GM19468 (cell line): ENCODE measurements around the gene NRG3.

Source experiments
- ATAC-seq: cut with Tn5 transposase; IDR thresholded peaks from one replicate; pipeline ENCODE4 v1.9.1; 2021; ENCODE audit warnings: mild to moderate bottlenecking, moderate library complexity, moderate number of reproducible peaks; ENCODE audit not compliant: unreplicated experiment; ENCODE audit errors: extremely low read depth

The NRG3 gene

GRCh38 chr10:81877596-81877995, 2.6 kb downstream of the NRG3 start:
- no peak for ATAC-seq

GRCh38 chr10:81882011-81882410, 7.0 kb downstream of the NRG3 start:
- no peak for ATAC-seq

GRCh38 chr10:81884856-81885255, 9.9 kb downstream of the NRG3 start:
- ATAC-seq: no peak

- no peak for ATAC-seq
Measured at GRCh38 chr10:81885491-81885890, 10.5 kb downstream of the NRG3 start.

GRCh38 chr10:81886939-81887338, 11.9 kb downstream of the NRG3 start:
- ATAC-seq: no peak

GRCh38 chr10:81889181-81889769, 14.3 kb downstream of the NRG3 start:
- ATAC-seq: no peak

- no peak for ATAC-seq
Measured at GRCh38 chr10:81894616-81895015, 19.6 kb downstream of the NRG3 start.

- no peak for ATAC-seq
Measured at GRCh38 chr10:81898518-81898917, 23.5 kb downstream of the NRG3 start.

- ATAC-seq: no peak
Measured at GRCh38 chr10:81900989-81901388, 26.0 kb downstream of the NRG3 start.

- no peak for ATAC-seq
Measured at GRCh38 chr10:81903472-81903871, 28.5 kb downstream of the NRG3 start.

- no peak for ATAC-seq
Measured at GRCh38 chr10:81905161-81905560, 30.2 kb downstream of the NRG3 start.

- ATAC-seq: no peak
Measured at GRCh38 chr10:81909453-81909852, 34.5 kb downstream of the NRG3 start.

- ATAC-seq: no peak
Measured at GRCh38 chr10:81911328-81911727, 36.3 kb downstream of the NRG3 start.

GRCh38 chr10:81914736-81915503, 39.9 kb downstream of the NRG3 start:
- ATAC-seq: no peak

GRCh38 chr10:81915504-81915897, 40.5 kb downstream of the NRG3 start:
- ATAC-seq: no peak

GRCh38 chr10:81917666-81918065, 42.7 kb downstream of the NRG3 start:
- ATAC-seq: no peak

GRCh38 chr10:81918766-81919165, 43.8 kb downstream of the NRG3 start:
- no peak for ATAC-seq

- ATAC-seq: no peak
Measured at GRCh38 chr10:81920213-81920829, 45.3 kb downstream of the NRG3 start.

GRCh38 chr10:81928119-81928518, 53.1 kb downstream of the NRG3 start:
- no peak for ATAC-seq

GRCh38 chr10:81943583-81943982, 68.6 kb downstream of the NRG3 start:
- no peak for ATAC-seq

GRCh38 chr10:81944609-81945008, 69.6 kb downstream of the NRG3 start:
- ATAC-seq: no peak

GRCh38 chr10:81949283-81949682, 74.3 kb downstream of the NRG3 start:
- ATAC-seq: no peak
